GM21825 (cell line): ENCODE measurements around the gene ARL6.
"Not testable (repeated sequence)": the region's sequence is repeated elsewhere in the genome, so short reads cannot be mapped to it uniquely, and the experiment has no call there.

Experiments
- ATAC-seq: cut with Tn5 transposase; IDR thresholded peaks from one replicate; pipeline ENCODE4 v1.9.1; 2021; ENCODE audit warnings: mild to moderate bottlenecking, moderate library complexity; ENCODE audit not compliant: unreplicated experiment

Gene ARL6

DNA sequence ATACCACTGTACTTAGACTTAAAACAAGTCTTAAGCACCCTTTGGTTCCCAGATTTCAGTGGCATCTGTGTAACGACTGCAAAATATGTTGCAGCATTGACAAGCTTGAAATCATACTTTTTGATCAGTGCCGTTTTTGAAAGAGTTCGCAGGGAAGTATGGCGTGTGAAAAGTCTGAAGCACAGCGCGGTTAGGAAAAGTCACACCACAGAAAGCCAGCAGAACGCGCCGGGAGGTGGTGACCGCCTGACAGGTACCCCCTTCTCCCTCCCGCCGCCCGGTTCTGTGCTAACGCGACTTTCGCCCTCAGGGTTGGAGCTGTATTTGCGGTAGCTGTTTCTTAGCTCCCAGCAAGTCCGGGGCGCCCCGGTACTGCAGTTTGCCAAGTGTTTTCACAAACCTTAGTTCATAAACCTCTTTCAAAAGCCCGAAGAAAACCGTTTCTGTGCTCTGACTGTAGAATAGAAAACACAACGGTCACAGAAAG lies 56.8 kb downstream of the ARL6 start:
- ATAC-seq: peak; percentile 46

GRCh38 chr3:97821774-97822358 lies 57.3 kb downstream of the ARL6 start, which contains the start of gene CRYBG3:
TSS of gene CRYBG3 (plus strand) at chr3:97822011. CDS start at chr3:97822207, 196 bp downstream.
- ATAC-seq: peak; percentile 99

- ATAC-seq: peak; percentile 17
Observed at GRCh38 chr3:97822359-97822775, 57.8 kb downstream of the ARL6 start.

DNA sequence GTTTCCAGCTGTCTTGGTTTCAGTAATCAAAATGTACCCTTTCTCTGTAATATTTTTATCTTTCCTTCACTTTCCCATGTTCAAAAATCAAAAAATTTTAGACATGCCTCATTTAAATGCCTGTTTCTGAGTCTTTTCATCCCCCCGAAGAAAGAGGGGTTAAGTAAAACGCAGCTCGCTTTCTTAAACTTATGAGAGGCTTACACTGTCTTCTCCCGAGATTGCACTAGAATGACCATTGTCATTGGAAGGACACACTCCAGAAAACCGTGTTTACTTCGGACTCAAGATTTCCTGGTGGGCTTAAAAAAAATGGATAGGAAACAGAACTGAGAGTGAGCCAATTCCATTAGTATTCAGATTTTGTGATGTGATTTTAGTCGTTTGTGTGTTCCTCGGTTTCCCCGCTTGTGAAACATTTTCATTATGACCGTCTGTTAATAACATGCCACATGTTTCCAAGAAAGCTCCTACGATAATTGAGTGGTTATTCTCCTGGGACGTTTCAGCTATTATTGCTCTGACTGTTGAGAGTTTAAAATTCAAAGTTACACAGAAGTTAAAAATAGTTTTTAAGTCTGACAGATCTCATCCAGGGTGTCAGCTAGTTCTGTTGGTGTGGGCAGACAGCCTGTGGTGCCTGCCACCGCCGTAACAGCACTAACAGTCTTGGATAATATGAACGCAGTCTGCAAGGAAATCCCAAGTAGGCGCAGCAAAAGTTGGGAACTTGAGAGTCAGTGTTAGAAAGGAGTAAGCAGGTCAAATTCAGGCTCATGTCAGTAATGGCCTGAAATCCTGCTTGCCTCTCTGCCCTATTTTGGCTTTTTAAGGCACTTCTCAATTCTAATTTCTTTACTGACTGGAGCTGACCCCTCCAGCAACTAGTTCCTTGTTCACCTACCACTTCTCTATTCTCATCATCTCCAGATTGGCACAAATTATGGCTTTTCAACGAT lies 58.8 kb downstream of the ARL6 start:
- ATAC-seq: no peak

DNA sequence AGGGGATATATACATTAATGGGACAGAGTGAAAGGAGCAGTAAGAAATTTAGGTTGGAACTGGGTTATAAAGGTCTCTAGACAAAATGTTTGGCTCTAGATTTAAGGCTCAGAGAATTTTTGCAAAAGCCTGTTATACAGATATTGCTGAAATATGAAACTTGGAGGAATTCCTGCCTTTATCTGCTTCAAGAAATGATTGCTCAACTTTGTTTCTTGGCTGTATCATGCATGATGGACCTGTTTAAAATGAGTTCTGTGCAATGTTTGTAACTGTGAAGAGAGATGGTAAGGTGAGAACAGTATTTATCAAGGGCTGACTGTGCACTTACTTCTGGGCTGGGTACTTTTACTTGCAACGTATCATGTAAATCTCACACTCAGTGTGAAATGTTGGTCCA lies 60.5 kb downstream of the ARL6 start:
- ATAC-seq: no peak

DNA sequence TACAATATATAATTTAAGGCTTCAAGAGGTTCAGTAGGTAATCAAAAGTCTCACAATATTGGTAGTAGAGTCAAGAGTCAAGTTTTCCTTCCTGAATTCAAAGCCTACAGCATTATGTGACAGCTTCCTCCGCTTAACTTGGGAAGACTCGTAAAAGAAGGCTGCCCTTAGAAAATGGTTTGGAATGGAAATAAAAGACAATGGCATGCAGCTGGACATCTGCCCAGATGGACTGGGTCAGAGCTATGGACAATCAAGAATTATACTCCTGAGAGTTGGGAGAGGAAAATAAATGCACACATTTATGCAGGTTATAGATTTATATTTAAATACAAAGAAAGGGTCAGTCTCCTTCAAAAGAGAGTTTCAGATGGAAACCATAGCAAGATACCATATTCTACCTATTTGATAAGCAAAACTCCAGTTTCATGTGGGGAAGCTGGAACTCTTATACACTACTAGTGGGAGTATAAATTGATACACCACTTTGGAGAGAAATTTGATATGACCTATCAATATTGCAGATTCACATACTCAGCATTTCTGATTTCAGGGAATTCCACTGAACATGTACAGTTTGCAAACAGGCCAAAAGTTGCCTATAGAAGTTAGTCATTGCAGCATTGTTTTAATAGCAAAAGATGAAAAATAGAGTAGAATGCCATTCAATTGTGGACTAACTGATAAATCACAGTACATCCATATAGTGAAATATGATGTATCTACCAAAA lies 63.3 kb downstream of the ARL6 start:
- no peak for ATAC-seq

DNA sequence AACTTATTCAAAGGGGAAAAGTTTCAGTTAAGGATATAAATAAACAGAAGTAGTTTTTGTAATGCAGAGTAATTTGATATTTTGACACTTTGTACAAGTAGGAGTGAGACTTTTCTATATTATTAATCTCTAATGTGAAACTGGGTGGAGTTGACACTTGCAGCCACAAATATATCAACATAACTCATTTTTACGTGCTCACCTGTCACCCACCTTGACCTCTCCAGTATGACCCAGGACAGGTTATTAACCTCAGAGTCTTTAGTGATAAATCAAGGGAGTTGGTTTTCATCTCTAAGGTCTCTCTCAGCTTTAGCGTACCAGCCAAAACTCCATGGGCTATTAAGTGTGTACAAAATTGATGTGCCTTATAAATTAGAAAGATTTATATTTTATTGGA lies 64.6 kb downstream of the ARL6 start:
- no peak for ATAC-seq

DNA sequence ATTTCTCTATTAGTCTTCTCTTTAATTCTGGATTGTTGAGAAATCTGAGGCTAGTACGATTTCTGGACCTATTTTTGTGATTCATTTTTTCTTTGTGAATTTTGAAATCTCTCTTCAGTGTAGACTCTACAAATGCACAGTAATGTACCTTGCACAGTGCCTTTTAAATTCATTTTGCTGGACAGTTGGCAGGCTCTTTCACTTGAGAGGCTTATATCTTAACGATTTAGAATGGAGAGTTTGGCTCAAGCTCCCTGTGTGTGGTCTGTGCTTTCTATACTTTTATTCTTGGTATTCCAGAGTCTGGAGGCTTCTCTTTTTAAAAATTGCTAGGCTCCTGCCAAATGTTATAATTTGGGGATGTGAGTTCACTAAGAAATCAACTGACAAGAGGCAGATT lies 66.1 kb downstream of the ARL6 start:
- no peak for ATAC-seq

DNA sequence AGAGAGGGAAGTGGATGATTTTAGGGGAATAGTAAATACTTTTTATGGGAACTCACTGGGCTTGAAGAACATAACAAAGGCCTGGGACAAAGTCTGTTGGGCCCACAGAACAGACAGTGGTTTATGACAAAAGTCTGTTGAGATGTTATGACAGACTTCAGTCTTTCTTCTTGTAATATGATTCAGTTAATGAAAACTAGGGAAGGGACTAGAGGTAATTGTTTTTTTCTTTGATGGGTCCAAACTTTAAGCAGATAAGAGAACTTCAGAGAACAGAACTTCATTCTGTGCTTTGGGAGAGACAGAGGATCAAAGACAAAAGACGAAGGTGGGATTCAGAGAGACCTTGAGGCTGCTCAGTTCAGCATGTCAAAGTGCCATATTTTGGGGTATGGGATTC lies 66.6 kb downstream of the ARL6 start:
- no peak for ATAC-seq

GRCh38 chr3:97833184-97833583 lies 68.6 kb downstream of the ARL6 start:
- not testable (repeated sequence) for ATAC-seq

- ATAC-seq: no peak
Observed at GRCh38 chr3:97835761-97836160, 71.2 kb downstream of the ARL6 start.

DNA sequence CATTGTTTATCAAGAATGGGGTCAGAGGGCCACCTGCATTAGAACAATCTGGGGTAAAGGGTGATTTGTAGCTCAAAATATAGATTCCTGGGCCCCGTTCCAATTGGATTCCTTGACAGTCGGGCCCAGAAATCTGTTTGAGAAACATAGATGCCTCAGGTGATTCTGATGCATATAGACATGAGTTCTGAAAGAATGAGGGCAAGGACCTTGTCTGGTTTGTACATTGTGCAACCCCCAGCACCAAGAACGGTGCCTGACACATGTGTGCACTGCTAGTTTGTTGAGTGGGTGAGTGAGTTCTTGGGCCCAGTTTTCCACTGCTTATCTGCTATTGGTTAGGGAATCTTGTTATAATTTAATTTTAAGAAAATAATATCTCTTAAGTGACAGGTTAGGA lies 73.8 kb downstream of the ARL6 start:
- no peak for ATAC-seq

GRCh38 chr3:97839944-97840343 lies 75.4 kb downstream of the ARL6 start:
- no peak for ATAC-seq

GRCh38 chr3:97841304-97841703 lies 76.7 kb downstream of the ARL6 start:
- no peak for ATAC-seq

DNA sequence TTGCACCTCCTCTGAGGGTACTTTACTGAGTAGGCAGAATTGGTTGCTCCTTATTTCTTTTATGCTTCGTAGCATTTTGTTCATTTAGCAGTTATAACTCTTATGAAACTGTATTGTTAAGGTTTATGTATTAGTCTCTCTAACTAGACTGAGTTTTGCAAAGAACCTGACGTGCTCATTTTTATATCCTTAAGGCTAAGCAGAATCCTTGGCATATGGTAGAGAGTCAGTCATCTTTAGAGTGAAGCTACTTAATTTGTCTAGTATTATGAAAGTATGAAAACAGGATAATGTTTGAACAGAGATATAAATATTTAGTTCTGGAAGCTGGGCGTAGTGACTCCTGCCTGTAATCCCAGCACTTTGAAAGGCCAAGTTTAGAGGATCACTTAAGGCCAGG lies 77.4 kb downstream of the ARL6 start:
- no peak for ATAC-seq

DNA sequence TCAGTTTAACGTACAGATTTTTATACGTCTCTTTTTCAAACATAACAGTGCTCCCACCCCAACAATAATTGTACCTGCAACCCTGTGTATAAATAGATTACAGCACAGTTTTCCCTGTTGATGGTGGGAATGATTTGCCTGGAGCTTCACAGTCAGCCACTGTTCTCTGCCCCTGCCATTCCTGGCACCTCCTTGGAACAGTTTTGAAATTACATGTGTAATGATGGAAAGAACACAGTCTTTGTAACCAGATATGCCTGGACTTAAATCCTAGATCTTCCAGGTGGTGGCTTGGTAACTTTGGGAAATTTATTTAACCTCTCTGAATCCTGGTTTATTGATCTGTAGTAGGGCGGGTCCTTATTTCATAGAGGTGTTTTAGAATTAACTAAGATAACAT lies 84.2 kb downstream of the ARL6 start:
- ATAC-seq: no peak
